Naive thymus-derived CD4-positive, alpha-beta T cell (primary cell): ENCODE results near the gene APOC1. TPM values are rescaled to one million over a fixed set of nuclear protein-coding genes. Genes with fewer than 3 reads are reported as not detected.

Experiments
- ATAC-seq: fragments of 150-1000 bp; cut with Tn5 transposase; 2 replicates; pipeline ENCODE4 v1.10.0; 2021; ENCODE audit warnings: mild to moderate bottlenecking, moderate library complexity
- CTCF ChIA-PET: fragments of 350-600 bp; sonication (Branson Sonifier 250); formaldehyde crosslinking; loops from one replicate; lab custom pipeline; 2021; ENCODE audit warnings: antibody characterized with exemption; lab: Charles Lee
- POLR2A ChIA-PET: fragments of 350-600 bp; sonication (Branson Sonifier 250); formaldehyde crosslinking; loops from one replicate; lab custom pipeline; 2021; ENCODE audit warnings: antibody characterized with exemption, inconsistent platforms; lab: Charles Lee
- DNase-seq, 9 donors: peaks; one replicate each; pipeline versions ENCODE4 v3.0.0 to v3.0.0-alpha.2; 2020 to 2022; ENCODE audit warnings: mixed read lengths in 1 of 9
- H3K27ac ChIP-seq: one replicate; pipeline ENCODE4 v1.7.0; 2013; ENCODE audit warnings: mild to moderate bottlenecking, low read depth, low read length, moderate library complexity
- H3K27me3 ChIP-seq, 2 donors: one replicate each; pipeline ENCODE4 v1.7.0; 2013; ENCODE audit warnings: low read length in 2 of 2, mild to moderate bottlenecking in 2 of 2, moderate library complexity in 2 of 2; ENCODE audit not compliant: control insufficient read depth in 2 of 2, insufficient read depth in 2 of 2
- H3K36me3 ChIP-seq, 3 experiments: 1 replicate in 2 of 3; 2 replicates in 1 of 3; pipeline ENCODE4 v1.7.0; 2013; ENCODE audit warnings: low read length in 3 of 3, mild to moderate bottlenecking in 3 of 3, moderate library complexity in 1 of 3; ENCODE audit not compliant: insufficient read depth in 3 of 3, control insufficient read depth in 2 of 3
- H3K4me1 ChIP-seq, 2 donors: one replicate each; pipeline ENCODE4 v1.7.0; 2013; ENCODE audit warnings: low read length in 2 of 2, mild to moderate bottlenecking in 2 of 2, moderate library complexity in 1 of 2; ENCODE audit not compliant: control insufficient read depth in 2 of 2, insufficient read depth in 2 of 2
- H3K4me3 ChIP-seq: 2 replicates; pipeline ENCODE4 v1.7.0; 2013; ENCODE audit warnings: mild to moderate bottlenecking, low read length
- H3K9me3 ChIP-seq, 3 experiments: 1 replicate in 2 of 3; 2 replicates in 1 of 3; pipeline ENCODE4 v1.7.0; 2013; ENCODE audit warnings: low read length in 3 of 3; ENCODE audit not compliant: control insufficient read depth in 2 of 3
- H3K27ac Mint-ChIP-seq, 9 donors: one replicate each; pipeline ENCODE4 v1.8.0; 2020 to 2022; ENCODE audit warnings: mixed read lengths in 9 of 9, mild to moderate bottlenecking in 8 of 9, moderate library complexity in 5 of 9, inconsistent platforms in 2 of 9
- H3K27me3 Mint-ChIP-seq, 5 donors: one replicate each; pipeline ENCODE4 v1.8.0; 2021 to 2022; ENCODE audit warnings: mixed read lengths in 5 of 5, mild to moderate bottlenecking in 1 of 5
- H3K36me3 Mint-ChIP-seq, 5 donors: one replicate each; pipeline ENCODE4 v1.8.0; 2020 to 2022; ENCODE audit warnings: mixed read lengths in 5 of 5, mild to moderate bottlenecking in 3 of 5, inconsistent platforms in 1 of 5
- H3K4me1 Mint-ChIP-seq, 7 donors: one replicate each; pipeline ENCODE4 v1.8.0; 2020 to 2022; ENCODE audit warnings: mixed read lengths in 7 of 7, mild to moderate bottlenecking in 3 of 7, inconsistent platforms in 1 of 7
- H3K4me3 Mint-ChIP-seq, 10 donors: one replicate each; pipeline ENCODE4 v1.8.0; 2020 to 2022; ENCODE audit warnings: mild to moderate bottlenecking in 10 of 10, mixed read lengths in 10 of 10, moderate library complexity in 6 of 10, inconsistent platforms in 2 of 10
- H3K9me3 Mint-ChIP-seq, 11 donors: one replicate each; pipeline ENCODE4 v1.8.0; 2020 to 2022; ENCODE audit warnings: mixed read lengths in 11 of 11, mild to moderate bottlenecking in 4 of 11, inconsistent platforms in 1 of 11, moderate library complexity in 1 of 11
- intact Hi-C, 2 donors: fragments of 100-400 bp; cut with micrococcal nuclease; formaldehyde crosslinking; loops; one replicate each; pipeline ENCODE4 v1.15.1; 2023
- polyA plus RNA-seq, 2 donors: library from polyadenylated mRNA; unstranded; fragments of 300-500 nt; fragmentation: Illumina TruSeq; gene quantifications; one replicate each; pipeline ENCODE4 v1.2.3, GENCODE V29; 2021
- total RNA-seq, 6 experiments: library from RNA in 5 of 6; stranded (reverse) in 5 of 6; gene quantifications; 1 replicate in 5 of 6; 2 replicates in 1 of 6; pipeline ENCODE4 v1.2.3 and lab custom pipeline; 2021 to 2026

APOC1 gene
- total and polyA plus RNA-seq, 7 experiments from 2014 or later, result 1.7 to 5.2 TPM; not detected in 5

- Mint-ChIP-seq H3K27me3 (no peaks in the 10 kb centered on the region), H3K4me1 (peaks cover 9 to 34% (median 27%) of the 10 kb centered on the region in 7 donors), H3K4me3 (peak overlapping the region in 1 of 10 donors; percentile 62), H3K36me3 (peaks cover 0 to 6% (median 0%) of the 10 kb centered on the region in 5 donors), H3K27ac (peak overlapping the region in 5 of 9 donors; percentile 0 to 77 (median 42)), H3K9me3 (peaks cover 0 to 8% (median 0%) of the 10 kb centered on the region in 11 donors)
- DNase-seq (peak; percentile 15 to 79 (median 73)), ATAC-seq (no peak)
- no peak overlapping the region for H3K4me3 ChIP-seq
- no peak overlapping the region for H3K27ac ChIP-seq
- ChIA-PET CTCF (interaction anchor here (0.6 to 1.6 kb wide), 6 partner anchors 9 to 68 kb away, joined by 3 to 9 read pairs (median 3); no protein-coding TSS in a partner anchor), POLR2A (interaction anchor here (0.6 kb wide), 2 partner anchors 53 to 914 kb away, joined by 3 to 4 read pairs; no protein-coding TSS in a partner anchor)
- intact Hi-C loops, result loop anchor here (1.0 to 5.0 kb wide), 5 partner anchors 48 to 297 kb away; no protein-coding TSS in a partner anchor
- H3K27me3 ChIP-seq, result no peaks in the 10 kb centered on the region
- H3K4me1 ChIP-seq, result peaks cover 7 to 15% of the 10 kb centered on the region in 2 donors
- peaks cover 0 to 26% (median 0%) of the 10 kb centered on the region in 3 experiments for H3K36me3 ChIP-seq
- H3K9me3 ChIP-seq, result no peaks in the 10 kb centered on the region
These were observed 37.1 kb downstream of the APOC1 start for GRCh38 chr19:44951179-44952159.

DNA sequence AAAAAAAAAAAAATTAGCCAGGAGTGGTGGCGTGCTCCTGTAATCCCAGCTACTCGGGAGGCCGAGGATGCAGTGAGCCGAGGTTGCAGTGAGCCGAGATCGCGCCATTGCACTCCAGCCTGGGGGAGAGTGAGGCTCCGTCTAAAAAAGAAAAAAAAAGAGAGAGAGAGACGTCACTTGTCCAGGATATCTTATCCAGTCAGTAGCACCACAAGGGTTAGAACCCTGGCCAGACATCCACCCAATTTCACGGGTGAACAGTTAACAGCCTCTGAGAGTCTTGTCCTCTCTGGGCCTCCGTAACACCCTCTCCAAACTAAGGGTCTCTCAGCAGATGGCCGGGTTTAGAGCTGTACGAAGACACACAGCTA lies 39.9 kb downstream of the APOC1 start:
- peak overlapping the region; percentile 97 to 99 (median 98) for H3K27ac Mint-ChIP-seq
- peaks cover 0 to 6% (median 0%) of the 10 kb centered on the region in 5 donors for H3K36me3 Mint-ChIP-seq
- H3K9me3 Mint-ChIP-seq, result peaks cover 0 to 8% (median 0%) of the 10 kb centered on the region in 11 donors
- H3K4me3 ChIP-seq, result peak overlapping the region; percentile 92
- H3K4me1 ChIP-seq, result peaks cover 12 to 24% of the 10 kb centered on the region in 2 donors
- no peak for ATAC-seq
- H3K4me3 Mint-ChIP-seq, result peak overlapping the region; percentile 89 to 99 (median 98)
- ChIA-PET POLR2A (interaction anchor here (0.7 to 1.8 kb wide), 7 partner anchors 17 to 224 kb away, joined by 3 to 12 read pairs (median 5); partner anchors contain the start of genes PPP1R37, TOMM40 and TRAPPC6A), CTCF (interaction anchor here (0.6 to 1.3 kb wide), 2 partner anchors 137 to 184 kb away, joined by 3 read pairs; no protein-coding TSS in a partner anchor)
- no peaks in the 10 kb centered on the region for H3K9me3 ChIP-seq
- peaks cover 0 to 24% (median 0%) of the 10 kb centered on the region in 3 experiments for H3K36me3 ChIP-seq
- H3K27ac ChIP-seq, result peak overlapping the region; percentile 92
- no peaks in the 10 kb centered on the region for H3K27me3 Mint-ChIP-seq
- intact Hi-C loops, result loop anchor here (2.0 to 5.0 kb wide), 4 partner anchors 39 to 267 kb away; partner anchors contain the start of gene APOC1 (in 1 of the 2)
- no peaks in the 10 kb centered on the region for H3K27me3 ChIP-seq
- DNase-seq, result no peak
- peaks cover 27 to 57% (median 49%) of the 10 kb centered on the region in 7 donors for H3K4me1 Mint-ChIP-seq

DNA sequence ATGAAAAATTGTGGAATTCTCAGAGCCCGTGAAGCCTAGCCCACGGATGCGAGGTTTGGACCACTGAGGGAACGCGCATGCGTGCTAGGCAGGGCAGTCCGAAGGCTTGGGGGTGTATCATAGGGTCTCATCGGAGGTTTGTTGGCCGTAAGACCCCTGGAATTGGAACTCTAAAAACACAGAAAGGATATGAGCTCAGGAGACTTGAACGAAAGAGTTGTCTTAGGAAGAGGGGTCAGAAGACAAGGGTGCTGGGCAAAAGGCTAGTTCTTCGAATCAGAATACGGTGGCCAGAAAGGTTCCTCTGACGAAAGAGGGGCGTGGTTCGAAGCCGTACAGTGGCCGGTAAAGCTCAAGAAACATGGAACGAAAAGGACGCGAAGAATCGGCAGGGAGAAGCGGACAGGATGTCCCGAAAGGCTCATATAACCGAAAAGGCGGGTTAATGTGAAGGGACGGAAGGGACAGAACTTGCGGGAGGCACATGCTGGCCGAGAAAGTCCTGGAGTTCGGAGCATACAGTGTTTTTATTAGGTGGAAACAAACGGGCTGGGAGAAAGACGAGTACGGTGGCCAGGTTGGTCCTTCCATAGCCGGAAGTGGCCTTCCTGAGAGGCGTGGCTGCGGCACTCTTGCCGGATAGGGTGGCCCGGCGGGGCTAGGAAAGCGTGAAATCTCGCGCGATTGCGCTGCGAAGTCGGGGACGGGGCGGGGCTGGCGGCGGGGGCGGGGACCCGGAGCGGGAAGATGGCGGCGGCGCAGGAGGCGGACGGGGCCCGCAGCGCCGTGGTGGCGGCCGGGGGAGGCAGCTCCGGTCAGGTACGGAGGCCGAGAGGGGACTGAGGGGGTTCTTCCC lies 40.5 kb downstream of the APOC1 start, which contains the start of gene CLPTM1:
Gene CLPTM1 (plus strand): TSS at position 732 of the 856 bp plus-strand sequence. CDS start 16 bp downstream, at position 748.
- H3K4me1 Mint-ChIP-seq, result peaks cover 27 to 61% (median 54%) of the 10 kb centered on the region in 7 donors
- Histone ChIP-seq H3K27ac (peak within 1 kb of the TSS; percentile 92), H3K9me3 (no peaks in the 10 kb centered on the region), H3K4me1 (peaks cover 12 to 24% of the 10 kb centered on the region in 2 donors), H3K27me3 (no peaks in the 10 kb centered on the region), H3K36me3 (peaks cover 0 to 21% (median 0%) of the 10 kb centered on the region in 3 experiments), H3K4me3 (peak within 1 kb of the TSS; percentile 92)
- DNase-seq, result peak; percentile 85 to 96 (median 94)
- H3K27ac Mint-ChIP-seq, result peak within 1 kb of the TSS; percentile 97 to 99 (median 98)
- intact Hi-C loops, result loop anchor here (1.0 to 5.0 kb wide), 13 partner anchors 40 to 737 kb away; partner anchors contain the start of genes BLOC1S3 (in 2 of the 2), RELB (in 2 of the 2), TRAPPC6A (in 2 of the 2) and APOC1 (in 1 of the 2)
- peak; percentile 97 for ATAC-seq
- peak within 1 kb of the TSS; percentile 90 to 99 (median 98) for H3K4me3 Mint-ChIP-seq
- ChIA-PET CTCF (interaction anchor here (0.6 to 1.3 kb wide), 2 partner anchors 26 to 184 kb away, joined by 3 to 5 read pairs; no protein-coding TSS in a partner anchor), POLR2A (interaction anchor here (0.6 to 1.8 kb wide), 8 partner anchors 17 to 1534 kb away, joined by 3 to 12 read pairs (median 4); partner anchors contain the start of genes PPP1R37, TOMM40 and TRAPPC6A)
- peaks cover 0 to 8% (median 0%) of the 10 kb centered on the region in 11 donors for H3K9me3 Mint-ChIP-seq
- no peaks in the 10 kb centered on the region for H3K27me3 Mint-ChIP-seq
- peaks cover 0 to 6% (median 0%) of the 10 kb centered on the region in 5 donors for H3K36me3 Mint-ChIP-seq

- peaks cover 12 to 24% of the 10 kb centered on the region in 2 donors for H3K4me1 ChIP-seq
- Mint-ChIP-seq H3K36me3 (peaks cover 0 to 6% (median 0%) of the 10 kb centered on the region in 5 donors), H3K4me3 (peak overlapping the region; percentile 90 to 99 (median 98)), H3K9me3 (peaks cover 0 to 8% (median 0%) of the 10 kb centered on the region in 11 donors), H3K4me1 (peaks cover 32 to 68% (median 61%) of the 10 kb centered on the region in 7 donors), H3K27ac (peak overlapping the region; percentile 82 to 99 (median 97)), H3K27me3 (no peaks in the 10 kb centered on the region)
- peaks cover 0 to 22% (median 5%) of the 10 kb centered on the region in 3 experiments for H3K36me3 ChIP-seq
- no peaks in the 10 kb centered on the region for H3K9me3 ChIP-seq
- H3K4me3 ChIP-seq, result peak overlapping the region; percentile 92
- ATAC-seq (no peak), DNase-seq (peak in 1 of 9 donors; percentile 3)
- ChIA-PET POLR2A (interaction anchor here (1.1 to 1.8 kb wide), 4 partner anchors 45 to 136 kb away, joined by 3 to 12 read pairs (median 6); partner anchors contain the start of genes PPP1R37, RELB and TOMM40), CTCF (no interaction called here)
- no peaks in the 10 kb centered on the region for H3K27me3 ChIP-seq
- peak overlapping the region; percentile 92 for H3K27ac ChIP-seq
- intact Hi-C loops, result loop anchor here (1.0 to 5.0 kb wide), 12 partner anchors 41 to 737 kb away; partner anchors contain the start of genes BLOC1S3 (in 2 of the 2), RELB (in 2 of the 2), TRAPPC6A (in 2 of the 2) and APOC1 (in 1 of the 2)
These were observed 41.4 kb downstream of the APOC1 start for GRCh38 chr19:44955505-44956439.
